Activated CD8-positive, alpha-beta memory T cell treated with anti-CD3 and anti-CD28 coated beads, Interleukin-2, amount 50 U/mL, for 24 hours (primary cell): Measurements from ENCODE around the gene GPC1.

Experiments used
- DNase-seq: peaks from one replicate; pipeline ENCODE4 v3.0.0-alpha.2; 2020; ENCODE audit errors: extremely low read depth

Gene GPC1

DNA sequence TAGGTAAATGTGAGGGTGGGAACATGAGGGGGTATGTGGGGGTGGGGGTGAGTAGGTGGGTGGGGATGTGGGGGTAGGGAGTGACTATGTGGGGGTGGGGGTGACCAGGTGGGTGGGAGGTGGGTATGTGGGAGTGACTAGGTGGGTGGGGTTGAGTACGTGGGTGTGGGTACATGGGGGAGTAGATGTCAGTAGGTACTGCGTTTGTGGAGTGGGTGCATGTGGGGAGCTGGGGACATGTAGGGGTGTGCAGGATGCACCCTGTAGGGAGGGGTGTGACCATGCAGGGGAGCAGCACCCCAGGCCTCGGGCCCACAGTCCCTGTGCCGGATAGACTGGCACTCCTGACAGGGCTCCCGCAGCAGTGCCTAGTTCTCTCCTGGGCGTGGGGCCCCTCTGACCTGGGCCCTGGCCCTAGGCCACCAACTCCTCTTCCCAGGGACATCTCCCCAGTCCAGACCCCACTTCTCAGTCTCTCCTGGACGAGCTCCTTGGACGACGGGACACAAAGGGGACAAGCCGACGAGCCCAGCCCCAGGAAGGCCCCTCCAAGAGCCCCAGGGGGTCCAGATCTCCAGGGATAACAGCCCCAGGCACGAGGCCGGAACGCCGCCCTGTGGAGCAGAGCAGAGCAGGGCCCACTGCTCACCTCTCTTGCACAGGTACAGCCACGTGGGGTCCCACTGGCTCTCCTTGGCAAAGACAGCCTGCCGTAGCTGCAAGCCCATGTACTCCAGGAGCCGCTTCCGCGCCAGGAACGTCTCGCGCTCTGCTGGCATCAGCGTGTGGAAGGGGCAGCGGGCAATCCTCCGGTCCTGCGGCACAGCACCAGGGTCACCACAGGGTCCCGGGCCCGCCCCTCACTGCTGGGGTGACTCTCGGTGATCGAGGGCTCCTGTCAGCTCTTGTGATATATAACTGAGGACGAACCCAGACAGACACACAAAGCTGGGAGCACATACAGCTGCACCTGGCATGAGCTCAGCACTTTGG is 64.1 kb downstream of the GPC1 start:
- no peak for DNase-seq

DNA sequence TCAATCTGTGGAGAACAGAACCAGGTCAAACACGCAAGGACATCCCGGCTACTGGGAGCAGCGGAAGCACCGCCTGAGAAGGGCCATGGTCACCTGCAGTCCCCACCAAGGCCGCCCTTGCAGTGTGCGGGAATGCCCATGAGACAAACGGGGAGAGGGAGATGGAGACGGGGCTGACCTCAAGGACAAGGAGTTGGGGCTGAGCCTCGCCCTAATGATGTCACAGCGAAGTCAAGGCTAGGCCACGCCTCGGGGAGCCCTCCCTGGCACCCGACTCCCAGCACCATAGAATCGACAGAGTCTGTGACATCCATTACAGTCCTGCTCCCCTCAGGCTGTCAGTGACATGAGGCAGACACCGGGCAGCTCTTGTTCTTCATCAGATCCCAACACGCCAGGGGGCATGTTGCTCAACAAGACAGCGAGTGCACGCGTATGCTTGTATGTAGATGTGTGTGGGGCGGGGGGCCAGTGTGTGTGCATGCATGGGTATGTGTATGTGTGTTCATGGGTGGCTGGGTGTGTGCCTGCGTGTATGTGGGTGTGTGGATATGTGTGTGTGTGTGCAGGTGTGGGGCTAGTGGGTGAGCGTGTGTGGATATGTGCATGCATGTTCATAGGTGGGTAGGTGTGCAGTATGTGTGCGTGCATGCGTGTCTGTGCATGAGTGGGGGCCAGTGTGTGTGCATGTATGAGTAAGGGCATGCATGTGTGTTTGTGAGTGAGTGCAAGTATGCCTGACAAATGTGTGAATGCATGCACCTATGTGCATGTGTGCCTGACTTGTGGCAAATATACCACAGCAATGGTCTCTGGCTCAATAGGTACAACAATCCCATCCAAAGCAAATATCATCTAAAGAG is 65.3 kb downstream of the GPC1 start:
- DNase-seq: no peak

DNA sequence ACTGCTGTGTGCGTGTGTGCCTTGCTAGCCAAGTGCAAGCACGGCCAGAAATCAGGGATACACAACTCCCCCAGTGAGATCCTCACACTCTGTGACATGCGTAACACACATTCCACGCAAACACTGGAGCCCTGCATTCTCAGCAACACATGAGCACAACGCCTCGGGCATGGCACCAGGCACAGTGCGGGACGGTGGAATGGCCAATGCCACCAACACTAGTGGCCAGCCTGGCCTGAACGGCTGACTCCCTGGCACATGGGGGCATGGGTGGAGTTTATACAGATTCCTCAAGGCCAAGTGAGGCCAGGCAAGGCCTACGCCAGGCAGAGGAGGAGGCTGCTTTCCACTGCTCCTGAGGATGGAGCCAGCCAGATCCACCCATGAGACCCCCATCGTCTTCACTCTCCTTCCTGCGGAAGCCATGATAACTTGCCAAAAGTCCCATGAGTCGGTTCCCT is 66.1 kb downstream of the GPC1 start:
- DNase-seq: no peak

DNA sequence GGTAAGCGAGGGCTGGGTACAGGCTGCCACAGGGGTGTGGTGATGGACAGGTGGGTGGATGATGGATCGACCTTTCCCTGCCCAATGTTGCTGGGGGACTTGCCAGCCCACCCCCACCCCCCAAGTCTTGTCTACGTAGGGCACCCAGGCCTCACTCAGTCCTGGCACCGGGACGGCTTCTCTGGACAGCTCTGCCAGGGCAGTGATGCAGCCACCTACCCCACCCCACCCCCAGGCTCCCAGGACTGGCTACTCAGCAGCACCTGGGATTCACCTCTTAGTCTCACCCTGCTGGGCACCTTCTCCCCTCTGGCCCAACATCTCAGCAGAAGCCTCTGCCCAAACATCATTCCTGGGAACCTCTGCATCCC is 66.6 kb downstream of the GPC1 start:
- no peak for DNase-seq

DNA sequence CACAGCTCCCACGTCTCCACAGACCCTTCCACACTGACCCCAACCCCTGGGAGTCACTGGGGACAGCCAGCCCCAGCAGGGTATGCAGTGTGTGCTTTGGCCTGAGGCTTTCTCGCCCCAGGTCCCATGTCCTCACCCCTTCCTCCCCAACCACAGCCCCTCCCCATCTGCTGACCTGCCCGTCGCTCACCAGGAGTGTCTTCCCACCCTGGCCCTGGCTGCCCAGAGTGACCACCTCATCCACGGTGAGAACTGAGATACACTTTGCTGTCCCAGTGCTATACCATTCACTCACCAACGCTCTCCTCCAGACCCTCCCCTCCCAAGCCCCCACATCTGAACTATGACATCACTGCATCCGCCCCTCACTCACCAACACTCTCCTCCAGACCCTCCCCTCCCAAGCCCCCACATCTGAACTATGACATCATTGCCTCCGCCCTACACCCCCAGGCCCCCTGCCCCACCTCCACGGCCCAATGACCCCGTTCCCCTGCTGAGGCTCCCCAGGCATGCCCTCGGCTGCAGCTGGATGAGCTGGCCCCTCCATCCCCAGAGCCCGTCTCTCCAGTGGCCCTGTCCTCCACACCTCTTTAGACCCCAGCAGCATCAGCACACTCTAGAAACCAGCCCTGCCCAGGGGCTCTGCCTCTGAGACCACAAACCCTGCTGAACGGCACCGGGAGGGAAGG is 67.1 kb downstream of the GPC1 start:
- DNase-seq: no peak

DNA sequence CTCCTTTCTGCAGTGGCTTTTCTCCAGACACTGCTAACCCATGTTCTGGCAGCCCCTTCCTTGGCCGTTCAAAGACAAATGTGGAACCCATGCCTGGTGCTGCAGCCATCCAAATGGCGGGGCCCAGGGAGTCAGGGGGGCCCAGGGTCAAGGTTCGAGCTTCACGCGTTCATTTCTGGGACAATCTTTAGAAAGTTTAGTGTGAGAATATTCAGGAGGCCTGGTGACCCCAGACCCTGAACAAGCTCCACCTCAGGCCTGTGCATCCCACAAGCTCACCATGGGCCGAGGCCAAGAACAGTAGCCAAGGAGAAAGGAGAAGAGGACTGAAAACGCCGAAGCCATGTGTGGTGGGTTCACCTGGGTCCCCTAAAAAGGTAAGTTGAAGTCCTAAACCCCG is 67.9 kb downstream of the GPC1 start:
- DNase-seq: no peak

DNA sequence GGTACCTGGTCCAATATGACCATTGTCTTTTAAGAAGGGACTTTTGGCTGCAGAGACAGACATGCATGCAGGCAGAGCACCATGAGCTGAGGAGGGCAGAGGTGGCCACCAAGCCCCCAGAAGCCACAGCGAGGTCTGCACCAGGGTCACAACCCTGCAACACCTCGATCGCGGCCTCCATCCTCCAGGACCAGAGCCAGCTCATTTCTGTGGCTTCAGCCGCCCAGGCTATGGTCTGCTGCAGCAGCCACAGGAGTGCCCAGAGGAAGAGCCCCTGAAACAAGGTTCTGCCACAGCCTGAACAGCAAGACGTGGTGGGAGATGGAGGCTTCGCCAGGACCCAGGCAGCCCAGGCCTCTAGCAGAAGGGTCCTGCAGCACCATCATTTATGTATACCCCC is 68.4 kb downstream of the GPC1 start:
- DNase-seq: no peak

DNA sequence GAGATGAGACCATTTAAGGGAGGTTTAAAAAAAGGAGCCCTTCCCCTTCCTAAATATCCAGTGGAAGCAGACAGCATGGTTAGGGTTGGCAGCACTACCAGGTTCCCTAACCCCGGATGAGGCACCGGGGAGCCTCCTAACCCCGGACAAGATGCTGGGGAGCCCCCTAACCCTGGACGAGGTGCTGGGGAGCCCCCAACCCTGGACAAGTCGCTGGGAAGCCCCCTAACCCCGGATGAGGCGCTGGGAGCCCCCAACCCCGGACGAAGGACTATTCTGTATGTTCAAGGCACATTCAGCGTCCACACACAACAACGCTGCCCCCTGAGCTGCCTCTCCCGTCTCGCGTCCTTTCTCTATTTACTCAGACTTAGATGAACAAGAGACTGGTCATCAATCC is 70.4 kb downstream of the GPC1 start:
- no peak for DNase-seq

DNA sequence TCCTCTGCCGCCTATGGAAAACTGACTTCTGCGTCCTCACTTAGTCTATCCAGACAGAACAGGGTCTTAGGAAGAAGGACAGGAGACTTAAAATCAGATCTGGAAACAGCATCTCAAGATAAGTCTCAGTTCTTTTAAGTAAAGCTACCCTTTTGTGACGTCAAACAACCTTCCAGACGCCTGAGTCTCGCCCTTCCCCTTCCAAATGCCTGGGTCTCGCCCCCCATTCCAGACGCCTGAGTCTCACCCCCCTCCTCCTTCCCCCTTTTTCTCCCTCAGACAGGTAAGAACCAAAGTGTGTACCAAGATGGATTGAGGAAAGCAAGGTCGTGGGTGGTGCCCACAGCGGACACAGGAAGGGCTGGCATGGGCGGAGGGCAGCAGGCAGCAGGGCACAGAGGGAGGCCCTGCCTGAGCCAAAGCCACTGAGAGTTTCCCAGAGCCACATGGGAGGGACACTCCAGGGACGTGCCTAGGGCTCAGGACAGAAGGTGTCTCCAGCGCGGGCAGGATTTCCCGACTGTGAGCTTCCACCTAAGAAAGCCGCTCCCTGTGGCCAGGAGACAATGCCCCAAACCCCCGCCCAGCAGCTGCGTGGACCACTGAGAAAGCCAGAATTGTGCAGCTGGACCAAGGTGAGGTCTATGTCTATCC is 71.1 kb downstream of the GPC1 start:
- DNase-seq: no peak

DNA sequence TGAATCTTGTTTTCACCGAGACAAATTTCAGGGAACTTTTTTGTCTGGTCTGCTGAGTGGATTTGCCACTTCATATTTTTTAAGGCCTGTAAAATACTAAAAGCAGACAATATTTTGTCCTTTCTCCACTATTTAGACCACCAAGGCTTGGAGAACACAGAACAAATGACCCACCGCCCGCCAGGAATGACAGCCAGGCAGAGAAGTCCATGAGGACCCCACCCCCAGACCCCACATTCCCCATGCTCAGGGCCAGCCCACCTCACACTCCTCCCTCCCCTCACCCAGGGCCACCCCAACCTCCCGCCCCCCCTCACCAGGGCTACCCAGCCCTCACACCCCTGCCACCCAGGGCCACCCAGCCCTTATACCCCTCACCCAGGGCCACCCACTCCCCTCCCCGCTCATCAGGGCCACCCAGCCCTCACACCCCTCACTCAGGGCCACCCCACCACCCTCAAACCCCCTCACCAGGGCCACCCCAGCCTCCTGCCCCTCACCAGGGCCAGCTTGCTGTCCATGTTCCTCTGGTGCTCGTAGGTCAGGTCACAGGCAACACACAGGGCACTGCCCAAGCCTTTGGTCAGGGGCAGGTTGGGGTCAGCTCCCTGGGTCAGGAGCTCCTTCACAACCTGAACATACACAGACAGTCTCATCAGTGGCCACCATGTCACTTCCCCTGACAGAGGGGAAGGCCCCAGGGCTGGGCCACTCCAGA is 71.8 kb downstream of the GPC1 start:
- no peak for DNase-seq

DNA sequence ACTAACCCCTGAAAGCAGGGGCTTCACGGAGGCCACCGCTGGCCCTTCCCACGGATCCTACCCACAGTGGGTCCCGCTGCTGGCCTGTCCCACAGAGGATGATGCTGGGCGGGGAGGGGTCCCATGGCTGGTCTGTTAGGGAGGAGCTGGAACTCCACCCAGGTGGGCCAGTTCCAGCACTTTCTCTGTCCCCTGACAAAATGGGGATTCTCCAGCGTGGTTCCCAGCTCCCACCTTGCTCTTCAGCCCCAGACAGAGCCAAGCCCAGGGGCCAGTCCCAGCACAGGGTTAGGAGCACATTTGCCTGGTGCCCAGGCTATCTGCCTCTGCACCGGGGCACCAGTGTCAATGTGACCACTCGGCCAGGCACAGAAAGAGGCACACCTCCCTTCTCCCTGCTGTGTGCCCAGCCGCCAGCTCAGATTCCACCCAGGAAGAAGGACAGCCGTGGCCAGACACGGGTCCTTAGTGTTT is 72.4 kb downstream of the GPC1 start:
- no peak for DNase-seq

DNA sequence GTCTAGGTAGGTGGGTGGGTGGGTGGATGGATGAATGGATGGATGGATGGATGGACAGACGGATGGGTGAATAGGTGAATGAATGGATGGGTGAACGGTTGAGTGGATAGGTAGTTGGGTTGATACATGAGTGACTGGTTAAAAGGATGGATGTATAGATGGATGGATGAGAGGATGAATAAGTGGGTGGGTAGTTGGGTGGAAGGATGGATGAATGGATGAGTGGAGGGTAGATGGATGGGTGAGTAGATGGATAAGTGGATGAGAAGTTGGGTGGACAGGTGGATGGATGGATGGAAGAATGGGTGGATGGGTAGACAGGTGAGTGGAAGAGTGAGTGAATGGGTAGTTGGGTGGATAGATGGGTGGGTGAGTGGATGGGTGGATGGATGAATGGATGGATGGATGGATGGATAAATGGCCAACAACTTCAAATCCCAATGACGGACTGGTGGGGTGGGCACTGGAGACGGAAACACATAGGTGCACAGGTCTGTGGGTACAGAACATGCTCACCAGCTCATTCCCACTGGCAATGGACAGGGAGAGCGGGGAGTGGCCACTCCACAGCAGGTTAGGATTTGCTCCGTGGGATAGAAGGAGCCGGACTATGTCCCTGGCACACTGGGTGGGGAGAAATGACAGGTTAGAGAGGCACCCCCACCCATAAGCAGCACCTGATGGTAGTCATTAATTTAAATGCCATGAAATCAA is 73.5 kb downstream of the GPC1 start:
- DNase-seq: no peak

DNA sequence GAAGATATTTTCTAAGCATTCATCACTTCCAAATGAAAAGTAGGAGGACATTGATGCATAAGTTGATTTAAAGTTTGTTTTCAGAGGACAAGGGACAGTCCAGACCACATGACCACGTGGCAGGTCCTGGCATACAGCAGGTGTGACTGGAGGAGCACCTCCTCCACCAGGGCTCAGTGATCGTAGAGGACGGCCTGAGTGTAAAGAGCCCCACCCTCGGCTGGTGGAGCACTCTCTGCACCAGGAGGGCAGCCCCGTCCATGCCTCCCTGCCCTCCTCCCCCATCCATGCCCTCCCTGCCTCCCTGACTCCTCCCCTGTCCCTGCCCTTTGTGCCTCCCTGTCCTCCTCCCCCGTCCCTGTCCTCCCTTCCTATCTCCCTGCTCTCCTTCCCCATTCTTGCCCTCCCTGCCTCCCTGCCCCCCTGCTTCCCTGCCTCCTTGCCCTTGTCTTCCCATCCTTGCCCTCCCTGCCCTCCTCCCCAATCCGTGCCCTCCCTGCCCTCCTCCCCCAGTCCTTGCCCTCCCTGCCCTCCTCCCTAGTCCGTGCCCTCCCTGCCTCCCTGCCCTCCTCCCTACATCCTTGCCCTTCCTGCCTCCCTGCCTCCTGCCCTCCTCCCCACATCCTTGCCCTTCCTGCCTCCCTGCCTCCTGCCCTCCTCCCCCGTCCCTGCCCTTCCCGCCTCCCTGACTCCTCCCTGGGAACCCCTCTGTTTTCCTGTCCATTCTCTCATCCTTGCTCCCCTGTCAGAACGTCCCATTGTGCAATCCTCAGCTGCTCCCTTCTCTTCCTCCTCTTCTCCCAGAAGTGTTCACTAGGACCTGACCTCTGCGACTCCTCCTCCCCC is 74.4 kb downstream of the GPC1 start:
- DNase-seq: no peak

DNA sequence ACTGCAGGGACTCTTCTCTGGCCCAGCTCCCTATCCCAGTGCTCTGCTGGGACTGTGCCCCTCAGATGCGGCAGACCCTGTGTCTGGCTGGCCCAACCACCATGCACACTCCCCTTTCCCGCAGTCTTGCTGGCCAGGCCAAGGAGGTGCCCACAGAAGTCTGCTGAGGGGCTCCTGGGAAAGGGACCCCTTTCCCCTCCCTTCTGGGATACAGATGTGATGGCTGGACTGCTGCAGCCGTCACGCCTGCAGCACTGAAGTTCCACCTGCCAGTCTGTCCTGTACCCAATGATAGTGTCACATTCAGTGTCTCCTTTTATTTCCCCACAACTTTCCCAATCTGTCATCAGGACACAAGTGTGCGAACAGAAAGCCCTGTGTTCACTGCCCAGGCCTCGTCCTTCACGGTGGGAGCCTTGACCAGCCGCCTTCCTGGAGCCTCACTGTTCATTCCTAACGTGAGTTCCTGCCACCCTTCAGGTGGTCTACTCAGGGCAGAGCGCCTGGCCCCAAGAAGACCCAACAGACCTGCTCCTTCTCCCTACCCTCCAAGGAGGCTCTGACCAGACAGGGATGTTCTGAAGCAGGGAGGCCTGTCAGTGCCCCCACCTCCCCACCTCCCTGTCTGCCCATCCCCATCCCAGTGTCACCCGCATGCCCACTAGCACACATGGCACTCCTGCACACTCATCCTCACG is 75.2 kb downstream of the GPC1 start:
- no peak for DNase-seq

DNA sequence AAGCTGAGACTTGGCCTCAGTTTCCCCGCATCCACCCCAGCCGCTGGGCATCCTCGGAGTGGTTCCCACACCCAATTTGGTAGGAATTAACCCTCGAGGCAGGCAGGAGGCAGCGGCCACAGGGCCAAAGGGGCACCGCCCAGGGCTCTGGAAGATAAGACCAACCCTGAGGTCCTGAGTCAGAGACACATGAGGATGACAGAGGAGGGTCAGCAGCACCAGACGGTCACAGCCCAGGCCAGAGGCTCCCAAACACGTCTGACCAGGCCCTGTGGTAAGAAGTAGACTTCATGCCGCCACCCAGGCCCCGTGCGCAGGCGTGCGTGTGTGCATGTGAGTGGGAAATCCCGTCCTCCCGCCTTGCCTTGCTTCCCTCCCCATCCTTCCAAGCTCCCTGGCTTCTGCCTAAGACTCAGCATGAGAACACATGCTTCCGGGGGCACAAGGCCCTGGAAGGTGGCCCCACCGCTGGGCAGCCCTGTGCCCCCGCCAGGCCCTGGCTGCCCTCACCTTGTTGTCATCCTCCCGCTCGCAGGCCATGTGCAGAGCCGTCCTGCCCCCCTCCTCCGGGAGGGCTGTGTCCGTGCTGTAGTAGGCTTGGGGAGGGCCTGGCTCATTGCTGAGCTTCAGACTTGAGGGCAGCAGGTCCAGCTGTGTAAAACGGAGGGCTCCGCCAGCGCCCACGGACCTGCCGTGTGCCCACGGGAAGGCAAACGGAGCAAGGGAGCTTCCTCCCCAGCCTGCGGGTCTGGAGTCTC is 76.1 kb downstream of the GPC1 start:
- DNase-seq: no peak

DNA sequence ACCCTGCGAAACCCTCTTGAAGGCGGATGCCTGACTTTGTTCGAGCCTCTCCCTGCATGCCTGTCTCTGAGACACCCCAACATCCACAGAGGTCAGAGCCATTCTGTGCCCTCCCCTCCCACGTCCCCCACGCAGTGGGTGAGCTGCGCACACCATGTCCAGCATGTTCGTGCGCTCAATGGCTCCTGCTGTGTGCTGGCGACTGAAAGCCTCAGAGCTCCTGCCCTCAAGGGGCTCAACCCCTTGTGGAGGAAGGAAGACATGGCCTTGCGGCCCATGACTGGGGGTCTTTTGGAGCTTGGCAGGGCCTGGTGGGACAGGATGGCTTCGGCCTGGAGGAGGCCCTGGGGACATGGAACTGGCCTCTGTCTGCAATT is 76.6 kb downstream of the GPC1 start:
- no peak for DNase-seq

DNA sequence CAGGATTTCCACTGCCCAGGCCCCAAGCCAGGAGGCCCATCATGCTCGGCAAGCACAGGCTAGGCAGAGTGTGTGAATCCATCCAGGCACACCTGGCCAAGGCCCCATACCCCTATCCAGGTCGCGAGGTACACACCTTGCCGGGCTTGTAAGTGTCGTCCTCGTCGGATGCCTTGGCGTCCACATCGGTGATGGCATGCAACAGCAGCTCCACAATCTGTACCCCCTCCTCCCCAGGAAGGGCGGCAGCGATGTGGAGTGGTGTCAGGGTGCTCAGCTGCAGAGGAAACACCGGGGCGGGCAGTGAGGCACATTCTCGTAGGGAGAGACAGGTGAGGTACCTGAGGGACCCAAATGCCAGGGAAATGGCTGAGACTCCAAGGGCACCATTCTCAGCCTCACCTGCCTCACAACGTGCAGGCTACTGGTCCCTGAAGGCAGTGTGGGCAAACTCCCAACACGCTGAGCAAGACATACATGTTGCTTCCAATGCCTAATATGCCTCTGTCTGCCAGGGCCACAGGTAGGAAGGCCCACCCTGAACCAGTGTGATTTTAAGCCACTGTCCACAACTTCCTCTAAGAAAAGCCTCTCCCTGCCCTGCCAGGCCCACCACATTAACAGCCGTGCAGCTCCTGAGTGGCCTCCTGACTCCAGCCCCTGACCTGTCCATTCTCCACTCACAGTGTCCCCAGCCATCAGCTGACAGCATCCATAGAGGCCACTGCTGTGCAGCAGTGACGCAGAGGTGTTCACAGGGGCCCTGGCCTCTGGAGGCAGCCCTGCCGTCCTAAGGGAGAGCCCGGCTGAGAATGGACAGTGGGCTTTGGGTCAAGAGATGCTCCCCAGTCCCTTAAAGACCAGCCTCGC is 77.4 kb downstream of the GPC1 start:
- no peak for DNase-seq
